Mucosa of stomach (tissue), 1 donor: ENCODE data around the gene KCNA2.
A peak's percentile ranks its signal among the peaks of the same experiment; 100 is the strongest.

ENCODE experiments used
- H3K27me3 ChIP-seq: one replicate; pipeline ENCODE4 v1.7.0; 2013; ENCODE audit warnings: mild to moderate bottlenecking, low read length; ENCODE audit not compliant: control insufficient read depth, insufficient read depth
- H3K36me3 ChIP-seq: one replicate; pipeline ENCODE4 v1.7.0; 2013; ENCODE audit warnings: low read length; ENCODE audit not compliant: control insufficient read depth, insufficient read depth
- H3K4me1 ChIP-seq: one replicate; pipeline ENCODE4 v1.7.0; 2013; ENCODE audit warnings: mild to moderate bottlenecking, low read length; ENCODE audit not compliant: control insufficient read depth, insufficient read depth
- H3K4me3 ChIP-seq: one replicate; pipeline ENCODE4 v1.7.0; 2013; ENCODE audit warnings: low read length
- H3K9ac ChIP-seq: one replicate; pipeline ENCODE4 v1.7.0; 2013; ENCODE audit warnings: mild to moderate bottlenecking, low read length, moderate library complexity
- H3K9me3 ChIP-seq: one replicate; pipeline ENCODE4 v1.7.0; 2013; ENCODE audit warnings: mild to moderate bottlenecking, low read length, moderate library complexity; ENCODE audit not compliant: control insufficient read depth
- donor health status: Pancreatic carcinoma.

The KCNA2 gene

GRCh38 chr1:110607536-110608230 lies 1.5 kb upstream of the KCNA2 start:
- Histone ChIP-seq H3K4me3 (no peak overlapping the region), H3K9me3 (no peaks in the 10 kb centered on the region), H3K4me1 (peaks cover 16% of the 10 kb centered on the region), H3K36me3 (no peaks in the 10 kb centered on the region), H3K9ac (no peak overlapping the region), H3K27me3 (peaks cover 69% of the 10 kb centered on the region)

DNA sequence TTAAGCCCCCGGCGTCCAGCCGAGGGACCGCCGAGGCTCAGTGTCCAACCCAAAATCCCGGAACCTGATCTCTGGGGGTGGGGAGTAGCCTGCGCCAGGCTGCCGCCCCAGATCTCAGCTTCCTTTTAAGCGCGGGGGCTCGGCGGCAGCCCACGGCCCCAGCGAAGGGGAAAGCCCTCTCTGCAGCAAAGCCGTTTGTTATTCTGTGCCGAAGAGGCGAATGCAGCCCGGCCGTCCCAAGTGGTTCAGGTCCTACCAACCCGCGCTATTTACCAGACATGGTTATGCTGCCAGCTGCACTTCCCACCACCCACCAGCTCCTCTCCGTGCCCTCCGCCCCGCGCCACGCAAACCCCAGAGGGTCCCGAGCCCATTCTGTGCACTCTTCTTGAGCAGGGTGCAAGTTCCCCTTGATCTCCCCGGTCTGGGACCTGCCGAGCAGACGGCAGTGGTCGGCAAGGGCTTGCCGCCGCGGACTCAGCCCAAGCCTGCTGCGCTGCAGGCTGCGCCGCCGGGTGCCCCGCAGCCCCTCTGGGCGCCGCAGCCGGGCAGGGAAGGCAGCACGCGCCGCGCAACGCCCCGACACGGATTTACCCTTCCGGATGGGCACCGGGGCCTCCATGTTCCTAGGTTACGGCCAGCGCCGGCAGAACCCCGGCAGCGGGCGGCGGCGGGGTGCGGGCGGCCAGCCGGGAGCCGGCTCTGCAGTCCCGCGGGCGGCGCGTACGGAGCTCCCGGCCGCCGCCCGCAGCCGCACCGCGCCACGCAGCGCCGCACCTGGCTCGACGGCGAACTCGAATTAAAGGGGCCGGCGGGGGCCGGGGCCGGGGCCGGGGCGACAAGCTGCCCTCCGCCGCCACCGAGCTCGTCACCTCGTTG lies 738 bp upstream of the KCNA2 start:
- Histone ChIP-seq H3K9me3 (no peaks in the 10 kb centered on the region), H3K4me1 (peaks cover 12% of the 10 kb centered on the region), H3K4me3 (peak overlapping the region; percentile 14), H3K36me3 (no peaks in the 10 kb centered on the region), H3K27me3 (peaks cover 65% of the 10 kb centered on the region), H3K9ac (peak overlapping the region; percentile 28)

- H3K4me1 ChIP-seq = peaks cover 12% of the 10 kb centered on the region
- peaks cover 65% of the 10 kb centered on the region for H3K27me3 ChIP-seq
- no peak overlapping the region for H3K9ac ChIP-seq
- H3K36me3 ChIP-seq = no peaks in the 10 kb centered on the region
- no peaks in the 10 kb centered on the region for H3K9me3 ChIP-seq
- no peak overlapping the region for H3K4me3 ChIP-seq
Measured at GRCh38 chr1:110605446-110605845, 712 bp downstream of the KCNA2 start.

GRCh38 chr1:110604586-110605148 lies 1.5 kb downstream of the KCNA2 start:
- no peak overlapping the region for H3K9ac ChIP-seq
- no peaks in the 10 kb centered on the region for H3K9me3 ChIP-seq
- H3K36me3 ChIP-seq = no peaks in the 10 kb centered on the region
- H3K4me1 ChIP-seq = peaks cover 12% of the 10 kb centered on the region
- no peak overlapping the region for H3K4me3 ChIP-seq
- H3K27me3 ChIP-seq = peaks cover 65% of the 10 kb centered on the region

GRCh38 chr1:110603058-110603457 lies 3.1 kb downstream of the KCNA2 start:
- peaks cover 12% of the 10 kb centered on the region for H3K4me1 ChIP-seq

DNA sequence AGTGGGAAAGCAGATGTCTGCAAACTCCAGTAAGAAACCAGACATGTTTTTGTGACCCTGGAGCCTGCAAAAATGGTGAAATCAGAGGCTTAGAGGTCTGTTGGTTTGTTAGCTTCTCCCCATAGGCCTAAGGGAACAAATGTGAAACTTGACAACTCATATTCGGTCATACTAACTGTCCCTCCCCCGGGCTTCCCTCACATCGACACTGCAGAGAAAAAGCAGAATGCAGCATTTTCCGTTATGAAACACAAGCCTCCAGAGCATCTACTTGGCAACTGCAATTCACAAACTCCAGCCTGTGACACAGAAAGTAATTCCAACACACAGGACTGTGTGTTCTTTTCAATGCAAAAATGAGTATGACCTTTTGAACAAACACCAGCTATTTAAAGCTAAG lies 3.7 kb downstream of the KCNA2 start:
- no peaks in the 10 kb centered on the region for H3K9me3 ChIP-seq
- no peak overlapping the region for H3K9ac ChIP-seq
- H3K4me1 ChIP-seq = peaks cover 12% of the 10 kb centered on the region
- H3K36me3 ChIP-seq = no peaks in the 10 kb centered on the region
- H3K4me3 ChIP-seq = no peak overlapping the region
- peaks cover 43% of the 10 kb centered on the region for H3K27me3 ChIP-seq

More at GRCh38 chr1:110603058-110603457, 3.1 kb downstream of the KCNA2 start:
- no peak overlapping the region for H3K4me3 ChIP-seq
- peaks cover 48% of the 10 kb centered on the region for H3K27me3 ChIP-seq
- H3K9me3 ChIP-seq = no peaks in the 10 kb centered on the region
- H3K9ac ChIP-seq = no peak overlapping the region
- H3K36me3 ChIP-seq = no peaks in the 10 kb centered on the region

DNA sequence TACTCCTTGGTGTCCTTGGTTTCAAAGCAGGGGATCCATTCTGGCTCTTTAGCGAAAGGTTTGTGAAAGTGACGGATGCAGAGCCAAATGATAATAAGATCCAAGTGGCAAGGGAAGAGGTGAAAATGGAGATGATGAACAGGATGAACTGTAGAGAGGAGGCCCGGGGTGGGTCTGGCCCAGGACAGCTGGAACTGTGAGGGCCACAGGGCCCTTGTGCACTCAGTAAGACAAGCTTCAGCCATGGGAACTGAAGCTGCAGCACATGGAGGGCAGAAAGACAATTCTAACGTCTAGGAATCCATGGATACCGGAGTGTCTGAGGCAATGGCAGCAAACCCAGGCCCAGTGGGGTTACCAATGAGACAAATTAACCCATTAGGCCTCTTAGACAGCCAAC lies 4.8 kb downstream of the KCNA2 start:
- no peaks in the 10 kb centered on the region for H3K9me3 ChIP-seq
- no peak overlapping the region for H3K4me3 ChIP-seq
- peaks cover 33% of the 10 kb centered on the region for H3K27me3 ChIP-seq
- peaks cover 5% of the 10 kb centered on the region for H3K4me1 ChIP-seq
- H3K9ac ChIP-seq = no peak overlapping the region
- no peaks in the 10 kb centered on the region for H3K36me3 ChIP-seq

- no peaks in the 10 kb centered on the region for H3K36me3 ChIP-seq
- peaks cover 27% of the 10 kb centered on the region for H3K27me3 ChIP-seq
- no peaks in the 10 kb centered on the region for H3K4me1 ChIP-seq
- no peak overlapping the region for H3K9ac ChIP-seq
- H3K4me3 ChIP-seq = no peak overlapping the region
- H3K9me3 ChIP-seq = no peaks in the 10 kb centered on the region
Measured at GRCh38 chr1:110600716-110601115, 5.4 kb downstream of the KCNA2 start.

- Histone ChIP-seq H3K4me1 (no peaks in the 10 kb centered on the region), H3K4me3 (no peak overlapping the region), H3K9me3 (no peaks in the 10 kb centered on the region), H3K27me3 (no peaks in the 10 kb centered on the region), H3K9ac (no peak overlapping the region), H3K36me3 (no peaks in the 10 kb centered on the region)
Measured at GRCh38 chr1:110597966-110598365, 8.2 kb downstream of the KCNA2 start.

GRCh38 chr1:110596312-110596711 lies 9.8 kb downstream of the KCNA2 start:
- H3K9ac ChIP-seq = no peak overlapping the region
- H3K4me1 ChIP-seq = no peaks in the 10 kb centered on the region
- no peaks in the 10 kb centered on the region for H3K27me3 ChIP-seq
- H3K36me3 ChIP-seq = no peaks in the 10 kb centered on the region
- H3K4me3 ChIP-seq = no peak overlapping the region
- H3K9me3 ChIP-seq = no peaks in the 10 kb centered on the region

DNA sequence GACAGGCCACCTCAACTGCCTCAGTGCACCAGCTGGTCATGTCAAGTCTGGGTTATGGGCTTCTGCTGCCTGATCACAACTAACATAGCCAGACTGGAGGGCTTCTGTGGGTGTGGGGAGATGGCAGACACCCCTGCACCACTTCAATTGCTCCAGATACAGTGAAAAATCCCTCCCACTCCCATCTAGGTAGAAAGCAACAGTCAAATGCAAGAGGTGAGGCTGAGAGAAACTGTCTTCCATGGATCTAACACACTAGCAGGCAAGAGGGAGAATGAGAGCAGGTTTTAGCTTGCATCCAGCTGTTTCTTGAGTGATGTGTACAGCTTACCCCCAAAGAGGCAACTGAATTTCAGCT lies 10.8 kb downstream of the KCNA2 start:
- H3K9ac ChIP-seq = no peak overlapping the region
- H3K4me1 ChIP-seq = no peaks in the 10 kb centered on the region
- H3K36me3 ChIP-seq = no peaks in the 10 kb centered on the region
- no peak overlapping the region for H3K4me3 ChIP-seq
- no peaks in the 10 kb centered on the region for H3K27me3 ChIP-seq
- no peaks in the 10 kb centered on the region for H3K9me3 ChIP-seq
